Activated T-cell treated with anti-CD3 and anti-CD28 coated beads, Interleukin-2, amount 50 U/mL, for 72 hours (primary cell): ENCODE data around the gene PRSS53. TPM values are rescaled to one million over a fixed set of nuclear protein-coding genes. Genes with fewer than 3 reads are reported as not detected.
"Not testable (repeated sequence)": the region's sequence is repeated elsewhere in the genome, so short reads cannot be mapped to it uniquely, and the experiment has no call there.

ENCODE experiments used
- ATAC-seq, 2 donors: fragments of 150-1000 bp; cut with Tn5 transposase; replicated peaks in 1 of 2; 2 replicates each; pipeline ENCODE4 v1.10.0; 2021; ENCODE audit warnings: moderate library complexity in 2 of 2, mild to moderate bottlenecking in 1 of 2
- DNase-seq, 2 donors: peaks; one replicate each; pipeline ENCODE4 v3.0.0; 2021 to 2022; ENCODE audit warnings: mixed read lengths in 1 of 2
- H3K27ac Mint-ChIP-seq: one replicate; pipeline ENCODE4 v1.8.0; 2022; ENCODE audit warnings: mild to moderate bottlenecking, moderate library complexity, mixed read lengths
- H3K27me3 Mint-ChIP-seq: one replicate; pipeline ENCODE4 v1.8.0; 2022; ENCODE audit warnings: low read depth, mixed read lengths
- H3K36me3 Mint-ChIP-seq, 2 donors: one replicate each; pipeline ENCODE4 v1.8.0; 2022; ENCODE audit warnings: mixed read lengths in 2 of 2, mild to moderate bottlenecking in 1 of 2; ENCODE audit not compliant: insufficient read depth in 2 of 2
- H3K4me1 Mint-ChIP-seq: one replicate; pipeline ENCODE4 v1.8.0; 2022; ENCODE audit warnings: low read depth, mixed read lengths
- H3K4me3 Mint-ChIP-seq, 2 donors: one replicate each; pipeline ENCODE4 v1.8.0; 2022; ENCODE audit warnings: mild to moderate bottlenecking in 2 of 2, mixed read lengths in 2 of 2, moderate library complexity in 2 of 2
- H3K9me3 Mint-ChIP-seq, 2 donors: one replicate each; pipeline ENCODE4 v1.8.0; 2022; ENCODE audit warnings: mixed read lengths in 2 of 2
- total RNA-seq, 2 donors: library from RNA; stranded (reverse); gene quantifications; one replicate each; pipeline ENCODE4 v1.2.3, GENCODE V29; 2022

PRSS53 gene
- total RNA-seq, 2 donors from 2014 or later: 6.2 to 7.7 TPM

DNA sequence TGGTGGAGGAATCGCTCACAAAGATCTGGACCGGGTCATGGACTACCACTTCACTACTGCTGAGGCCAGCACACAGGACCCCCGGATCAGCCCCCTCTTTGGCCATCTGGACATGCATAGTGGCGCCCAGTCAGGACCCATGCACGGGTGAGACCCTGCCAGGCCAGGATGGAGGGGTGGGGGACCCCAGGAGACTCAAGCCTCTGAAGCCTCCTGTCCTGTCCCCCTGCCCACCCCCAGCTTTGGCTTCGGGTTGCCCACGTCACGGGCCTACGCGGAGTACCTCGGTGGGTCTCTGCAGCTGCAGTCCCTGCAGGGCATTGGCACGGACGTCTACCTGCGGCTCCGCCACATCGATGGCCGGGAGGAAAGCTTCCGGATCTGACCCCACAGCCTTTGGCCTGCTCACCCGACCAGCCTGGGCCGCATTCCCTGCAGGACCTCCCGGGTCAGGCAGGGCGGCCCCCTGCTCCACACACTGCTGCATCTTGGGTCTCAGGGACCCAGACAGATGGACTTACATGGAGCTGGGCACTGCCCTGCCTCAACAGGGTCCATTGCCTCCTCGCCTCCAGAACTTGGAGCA lies 23.2 kb upstream of the PRSS53 start:
- H3K4me3 Mint-ChIP-seq: no peak overlapping the region
- DNase-seq (no peak), ATAC-seq (no peak)
- H3K27me3 Mint-ChIP-seq: no peaks in the 10 kb centered on the region
- H3K27ac Mint-ChIP-seq: no peak overlapping the region
- H3K36me3 Mint-ChIP-seq: peaks cover 0 to 1% of the 10 kb centered on the region in 2 donors
- no peaks in the 10 kb centered on the region for H3K9me3 Mint-ChIP-seq
- peaks cover 37% of the 10 kb centered on the region for H3K4me1 Mint-ChIP-seq

DNA sequence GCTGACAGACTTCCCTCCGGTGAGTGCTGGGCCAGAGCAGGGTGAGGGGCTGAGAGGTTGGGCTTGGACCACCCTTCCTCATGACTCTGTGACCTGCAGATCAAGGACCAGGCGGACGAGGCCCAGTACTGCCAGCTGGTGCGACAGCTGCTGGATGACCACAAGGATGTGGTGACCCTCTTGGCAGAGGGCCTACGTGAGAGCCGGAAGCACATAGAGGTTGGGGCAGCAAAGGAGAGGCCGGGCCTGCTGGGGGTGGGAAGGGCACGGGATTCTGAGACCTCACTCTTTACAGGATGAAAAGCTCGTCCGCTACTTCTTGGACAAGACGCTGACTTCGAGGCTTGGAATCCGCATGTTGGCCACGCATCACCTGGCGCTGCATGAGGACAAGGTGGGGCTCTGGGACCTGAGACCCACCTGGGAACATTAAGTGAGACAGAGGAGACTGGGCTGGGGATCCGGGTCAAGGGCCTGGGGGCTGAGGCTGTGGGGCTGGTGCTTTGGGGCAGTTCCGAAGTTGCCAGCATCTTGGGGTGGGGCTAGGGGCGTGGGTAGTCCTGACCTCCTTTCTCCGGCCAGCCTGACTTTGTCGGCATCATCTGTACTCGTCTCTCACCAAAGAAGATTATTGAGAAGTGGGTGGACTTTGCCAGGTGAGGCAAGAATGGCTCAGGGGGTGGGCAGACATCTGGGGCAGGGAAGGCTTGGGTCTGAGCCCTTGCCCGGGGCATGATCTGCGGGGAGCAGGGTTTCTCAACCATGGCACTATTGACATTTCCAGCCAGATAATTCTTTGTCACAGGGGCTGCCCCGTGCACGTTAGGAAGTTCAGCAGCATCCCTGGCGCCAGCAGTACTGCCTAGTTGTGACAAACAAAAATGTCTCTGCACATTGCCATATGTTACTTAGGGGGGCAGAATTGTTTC lies 21.6 kb upstream of the PRSS53 start:
- Mint-ChIP-seq H3K4me1 (peaks cover 42% of the 10 kb centered on the region), H3K27ac (no peak overlapping the region), H3K9me3 (no peaks in the 10 kb centered on the region), H3K36me3 (peaks cover 0 to 1% of the 10 kb centered on the region in 2 donors), H3K4me3 (peak overlapping the region in 1 of 2 donors; percentile 82), H3K27me3 (no peaks in the 10 kb centered on the region)
- DNase-seq: no peak
- ATAC-seq: no peak

DNA sequence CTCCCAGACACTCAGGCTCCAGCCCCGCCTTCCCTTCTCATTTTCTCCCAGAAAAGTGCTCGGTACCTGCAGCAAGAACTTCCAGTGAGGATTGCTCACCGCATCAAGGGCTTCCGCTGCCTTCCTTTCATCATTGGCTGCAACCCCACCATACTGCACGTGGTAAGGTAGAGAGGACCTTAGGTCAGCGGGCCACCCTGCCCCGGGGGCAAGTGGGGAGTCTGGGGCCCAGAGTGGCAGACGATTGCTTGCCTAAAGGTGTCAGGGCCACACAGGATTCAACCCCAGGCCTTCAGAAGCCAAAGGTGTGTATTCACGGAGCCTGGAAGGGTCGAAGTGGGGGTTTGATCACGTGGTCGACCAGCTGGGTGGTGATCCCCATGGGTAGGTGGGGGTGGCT lies 20.9 kb upstream of the PRSS53 start:
- H3K27ac Mint-ChIP-seq: peak overlapping the region; percentile 10
- ATAC-seq (no peak), DNase-seq (no peak)
- peaks cover 38% of the 10 kb centered on the region for H3K4me1 Mint-ChIP-seq
- H3K4me3 Mint-ChIP-seq: peak overlapping the region; percentile 66 to 82
- H3K9me3 Mint-ChIP-seq: no peaks in the 10 kb centered on the region
- H3K27me3 Mint-ChIP-seq: no peaks in the 10 kb centered on the region
- H3K36me3 Mint-ChIP-seq: no peaks in the 10 kb centered on the region

DNA sequence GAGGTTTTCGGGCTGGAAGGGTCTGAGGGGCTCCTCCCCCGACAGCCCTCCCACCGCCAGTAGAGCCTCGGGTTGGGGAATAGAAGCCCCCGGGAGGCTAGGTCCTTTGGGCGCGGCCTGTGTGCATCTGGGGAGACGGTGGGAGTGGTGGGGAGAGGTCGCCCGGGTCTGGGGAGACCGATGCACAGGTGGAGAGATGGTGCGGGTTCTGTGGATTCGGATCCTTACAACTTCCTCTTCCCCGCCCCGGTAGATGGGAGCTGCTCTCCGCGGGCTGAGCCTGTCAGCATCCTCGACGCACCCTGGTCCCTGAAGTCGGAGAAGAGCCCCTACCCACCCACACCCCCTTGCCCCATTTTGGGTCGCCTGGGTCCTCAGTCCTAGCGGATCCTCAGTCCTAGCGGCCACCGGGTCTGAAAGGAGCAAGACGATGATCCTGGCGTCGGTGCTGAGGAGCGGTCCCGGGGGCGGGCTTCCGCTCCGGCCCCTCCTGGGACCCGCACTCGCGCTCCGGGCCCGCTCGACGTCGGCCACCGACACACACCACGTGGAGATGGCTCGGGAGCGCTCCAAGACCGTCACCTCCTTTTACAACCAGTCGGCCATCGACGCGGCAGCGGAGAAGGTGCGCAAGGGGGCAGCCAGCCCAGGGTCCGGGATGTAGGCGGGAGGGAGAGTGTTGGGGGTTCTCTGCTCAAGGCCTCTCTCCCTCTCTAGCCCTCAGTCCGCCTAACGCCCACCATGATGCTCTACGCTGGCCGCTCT lies 20.2 kb upstream of the PRSS53 start:
- ATAC-seq: no peak

DNA sequence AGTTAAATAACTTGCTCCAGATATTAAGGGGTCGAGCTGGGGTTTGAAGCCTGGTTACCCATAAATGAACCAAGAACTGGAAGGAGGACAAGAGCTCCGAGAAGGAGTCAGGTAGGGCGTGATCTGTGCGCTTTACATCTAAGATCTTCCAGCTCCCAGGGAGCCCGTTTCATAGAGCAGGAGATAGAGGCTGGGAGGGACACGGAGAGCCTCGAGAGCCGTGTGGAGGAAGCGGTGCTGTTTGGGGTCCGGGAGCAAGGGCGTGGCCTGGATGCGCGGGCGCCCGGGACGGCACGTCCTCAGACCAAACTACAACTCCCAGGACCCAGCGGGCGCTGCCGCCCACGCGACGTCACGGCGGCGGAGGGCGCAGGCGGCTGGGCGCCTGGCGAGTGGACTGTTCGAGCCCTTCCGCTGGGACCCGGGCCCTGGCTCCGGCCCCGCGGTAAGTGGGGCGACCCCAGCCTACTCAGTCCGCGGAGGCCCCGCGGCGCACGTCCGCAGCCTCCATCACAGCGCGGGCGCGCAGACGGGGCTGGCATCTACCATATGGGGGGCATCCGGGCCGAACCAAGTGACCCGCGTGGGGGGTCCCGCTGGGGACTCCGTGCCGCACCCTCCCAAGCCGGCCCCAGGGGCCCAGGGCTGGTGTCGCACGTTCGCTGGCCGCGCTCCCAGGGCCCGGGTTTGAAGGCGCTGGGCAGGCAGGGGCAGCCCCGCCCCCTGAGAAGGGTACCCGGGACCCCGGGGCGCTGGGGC lies 19.5 kb upstream of the PRSS53 start, which contains the start of gene BCKDK:
BCKDK (plus strand) TSS at position 352 of the 759 bp plus-strand sequence. CDS start 838 bp downstream, outside the sequence.
- Mint-ChIP-seq H3K27me3 (no peaks in the 10 kb centered on the region), H3K27ac (peak within 1 kb of the TSS; percentile 93), H3K9me3 (no peaks in the 10 kb centered on the region), H3K4me3 (peak within 1 kb of the TSS; percentile 94 to 98), H3K36me3 (no peaks in the 10 kb centered on the region), H3K4me1 (peaks cover 27% of the 10 kb centered on the region)
- peak; percentile 85 for ATAC-seq
- DNase-seq: peak; percentile 80 to 85

More for the DNA sequence above, 20.2 kb upstream of the PRSS53 start:
- H3K9me3 Mint-ChIP-seq: no peaks in the 10 kb centered on the region
- H3K36me3 Mint-ChIP-seq: no peaks in the 10 kb centered on the region
- peaks cover 33% of the 10 kb centered on the region for H3K4me1 Mint-ChIP-seq
- peak overlapping the region; percentile 69 to 94 for H3K4me3 Mint-ChIP-seq
- H3K27ac Mint-ChIP-seq: no peak overlapping the region
- no peak for DNase-seq
- no peaks in the 10 kb centered on the region for H3K27me3 Mint-ChIP-seq

DNA sequence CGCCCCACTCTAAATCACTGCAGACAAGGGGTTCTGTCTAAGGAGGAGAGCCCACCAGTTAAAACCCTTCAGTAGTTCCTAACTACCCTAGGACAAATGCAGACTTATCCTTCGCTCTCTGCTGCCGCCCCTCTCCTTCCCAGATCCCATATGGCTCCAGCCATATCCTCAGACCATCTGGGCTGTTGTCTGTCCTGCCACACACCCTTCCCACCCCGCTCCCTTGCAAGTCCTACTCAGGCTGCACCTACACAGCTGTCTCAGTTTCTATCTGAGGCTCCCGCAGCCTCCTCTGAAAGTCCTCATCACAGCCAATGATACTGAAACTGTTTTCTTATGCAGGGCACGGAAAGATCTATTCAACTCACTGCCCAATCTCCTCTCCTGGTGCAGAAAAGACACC lies 18.7 kb upstream of the PRSS53 start:
- H3K36me3 Mint-ChIP-seq: no peaks in the 10 kb centered on the region
- no peaks in the 10 kb centered on the region for H3K27me3 Mint-ChIP-seq
- peak overlapping the region; percentile 93 for H3K27ac Mint-ChIP-seq
- no peaks in the 10 kb centered on the region for H3K9me3 Mint-ChIP-seq
- peak; percentile 51 to 63 for DNase-seq
- H3K4me1 Mint-ChIP-seq: peaks cover 27% of the 10 kb centered on the region
- H3K4me3 Mint-ChIP-seq: peak overlapping the region; percentile 94 to 98
- ATAC-seq: peak; percentile 76 to 78

DNA sequence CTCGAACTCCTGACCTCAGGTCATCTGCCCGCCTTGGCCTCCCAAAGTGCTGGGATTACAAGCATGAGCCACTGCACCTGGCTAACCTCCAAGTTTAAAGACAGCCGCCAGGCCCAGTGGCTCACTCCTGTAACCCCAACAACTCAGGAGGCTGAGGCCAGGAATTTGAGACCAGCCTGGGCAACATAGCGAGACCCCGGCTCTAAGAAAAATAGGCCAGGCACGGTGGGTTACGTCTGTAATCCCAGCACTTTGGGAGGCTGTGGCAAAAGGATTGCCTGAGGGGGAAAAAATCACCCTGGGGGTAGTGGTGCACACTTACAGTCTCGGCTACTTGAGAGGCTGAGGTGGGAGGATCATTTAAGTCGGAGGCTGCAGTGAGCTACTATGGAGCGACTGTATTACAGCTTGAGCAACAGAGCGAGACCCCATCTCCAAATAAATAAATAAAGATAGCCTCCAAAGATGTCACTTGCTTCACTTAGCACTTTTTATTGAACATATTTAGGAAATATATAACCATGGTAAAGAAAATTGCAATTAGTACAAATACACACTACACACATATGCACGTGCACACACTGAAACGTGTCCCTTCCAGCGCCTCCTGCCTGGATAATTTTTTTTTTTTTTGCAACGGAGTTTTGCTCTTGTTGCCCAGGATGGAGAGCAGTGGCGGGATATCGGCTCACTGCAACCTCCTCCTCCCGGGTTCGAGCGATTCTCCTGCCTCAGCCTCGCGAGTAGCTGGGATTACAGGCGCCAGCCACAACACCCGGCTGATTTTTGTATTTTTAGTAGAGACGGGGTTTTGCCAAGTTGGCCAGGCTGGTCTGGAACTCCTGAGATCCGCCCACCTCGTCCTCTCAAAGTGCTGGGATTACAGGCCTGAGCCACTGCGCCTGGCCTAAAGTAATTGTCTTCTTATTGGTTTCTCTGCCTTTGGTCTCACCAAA lies 18.0 kb upstream of the PRSS53 start:
- Mint-ChIP-seq H3K36me3 (no peaks in the 10 kb centered on the region), H3K4me1 (peaks cover 27% of the 10 kb centered on the region), H3K4me3 (peak overlapping the region; percentile 94 to 98), H3K27me3 (no peaks in the 10 kb centered on the region), H3K9me3 (no peaks in the 10 kb centered on the region), H3K27ac (no peak overlapping the region)
- ATAC-seq (no peak), DNase-seq (no peak)

DNA sequence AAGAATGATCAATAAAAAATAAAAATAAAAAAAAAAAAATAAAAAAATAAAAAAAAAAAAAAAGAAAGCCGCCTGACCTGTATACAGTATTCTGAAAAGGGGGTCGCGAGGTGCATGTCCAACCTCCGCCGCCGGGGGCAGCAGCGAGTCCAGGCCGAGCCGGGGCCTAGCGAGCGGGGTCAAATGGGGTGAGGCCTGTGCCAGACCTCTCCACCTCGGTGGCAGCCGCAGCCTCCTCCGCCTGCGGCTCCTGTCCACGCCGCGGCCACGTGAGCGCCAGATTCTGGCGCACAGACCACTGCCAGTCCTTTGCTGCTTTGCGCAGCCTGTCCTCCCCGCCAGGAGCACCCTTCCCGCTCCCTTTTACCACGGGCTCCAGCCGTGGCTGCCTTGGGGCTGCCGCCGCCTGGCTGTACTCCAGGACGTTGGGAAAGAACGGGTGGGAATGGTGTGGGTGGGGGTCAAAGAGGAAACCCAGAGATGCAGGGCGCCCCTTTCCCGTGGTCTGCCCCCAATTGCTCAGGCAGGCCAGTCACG lies 17.0 kb upstream of the PRSS53 start:
- ATAC-seq: peak; percentile 58 to 61
- Mint-ChIP-seq H3K36me3 (no peaks in the 10 kb centered on the region), H3K4me1 (peaks cover 27% of the 10 kb centered on the region)

DNA sequence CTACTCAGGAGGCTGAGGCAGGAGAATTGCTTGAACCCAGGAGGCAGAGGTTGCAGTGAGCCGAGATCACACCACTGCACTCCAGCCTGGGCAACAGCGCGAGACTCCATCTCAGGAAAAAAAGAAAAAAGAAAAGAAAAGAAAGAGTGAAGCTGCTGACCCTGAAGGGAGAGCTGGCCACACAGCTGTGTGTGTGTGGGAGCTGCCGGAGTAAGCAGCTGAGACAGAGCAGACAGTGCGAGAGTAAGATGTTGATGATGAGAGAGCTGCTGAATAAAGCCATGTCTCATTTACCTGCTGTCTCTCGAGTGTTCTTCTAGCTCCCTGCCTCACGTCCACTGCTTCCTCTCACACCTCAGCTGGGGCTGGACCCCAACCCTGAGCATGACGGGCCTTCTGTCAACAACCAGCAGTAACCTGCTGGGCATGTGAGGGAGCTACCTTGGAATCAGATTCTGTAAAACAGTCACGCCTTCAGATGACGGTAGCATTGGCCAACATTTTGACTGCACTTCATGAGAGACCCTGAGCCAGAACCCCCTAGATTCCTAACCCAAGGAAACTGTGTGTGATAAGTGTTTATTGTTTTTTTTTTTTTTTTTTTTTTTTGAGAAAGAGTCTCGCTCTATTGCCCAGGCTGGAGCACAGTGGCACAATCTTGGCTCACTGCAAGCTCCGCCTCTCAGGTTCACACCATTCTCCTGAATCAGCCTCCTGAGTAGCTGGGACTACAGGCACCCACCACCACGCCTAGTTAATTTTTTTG lies 12.3 kb upstream of the PRSS53 start:
- not testable (repeated sequence) for H3K36me3 Mint-ChIP-seq, H3K4me3 Mint-ChIP-seq

More for the DNA sequence above, 17.0 kb upstream of the PRSS53 start:
- no peaks in the 10 kb centered on the region for H3K27me3 Mint-ChIP-seq
- H3K27ac Mint-ChIP-seq: no peak overlapping the region
- peak; percentile 88 to 92 for DNase-seq
- peak overlapping the region; percentile 43 to 62 for H3K4me3 Mint-ChIP-seq
- H3K9me3 Mint-ChIP-seq: no peaks in the 10 kb centered on the region

DNA sequence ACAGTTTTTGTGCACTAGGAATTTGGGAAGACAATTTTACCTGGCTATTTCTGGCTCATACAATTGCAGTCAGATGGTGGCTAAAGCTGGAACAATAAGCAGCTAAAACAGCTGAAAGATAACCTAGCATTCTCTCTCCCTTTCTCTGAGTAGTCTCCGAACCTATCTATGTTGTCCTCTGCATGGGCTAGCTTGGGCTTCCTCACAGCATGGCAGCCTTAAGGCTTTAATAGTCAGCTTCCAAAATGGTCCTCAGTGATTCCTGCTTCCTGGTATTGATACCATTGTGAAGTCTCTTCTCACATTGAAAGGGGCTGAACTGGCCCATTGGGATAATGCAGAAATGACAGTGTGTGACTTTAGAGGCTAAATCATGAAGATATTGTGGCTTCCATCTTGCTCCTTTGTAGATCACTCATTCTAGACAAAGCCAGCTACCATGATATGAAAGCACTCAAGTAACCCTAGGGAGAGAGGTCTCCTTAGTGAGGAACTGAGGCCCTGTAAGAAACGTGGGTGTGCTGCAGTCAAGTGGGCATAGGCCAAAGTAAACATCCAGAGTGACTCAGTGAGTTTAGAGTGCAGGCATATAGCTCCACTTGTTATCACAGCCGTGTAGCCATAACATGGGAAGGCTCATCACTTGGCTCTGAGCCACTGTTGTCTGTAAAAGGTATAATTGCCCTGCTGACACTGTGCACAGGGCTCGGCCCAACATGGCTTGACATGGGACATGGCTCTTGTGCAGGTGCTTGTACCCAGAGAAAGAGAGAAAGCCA lies 11.3 kb upstream of the PRSS53 start:
- Mint-ChIP-seq H3K9me3 (no peaks in the 10 kb centered on the region), H3K27ac (no peak overlapping the region)
- no peak for ATAC-seq

More for the DNA sequence above, 12.3 kb upstream of the PRSS53 start:
- not testable (repeated sequence) for H3K27me3 Mint-ChIP-seq, H3K27ac Mint-ChIP-seq, H3K9me3 Mint-ChIP-seq, ATAC-seq, DNase-seq
- H3K4me1 Mint-ChIP-seq: peaks cover 11% of the 10 kb centered on the region

More for the DNA sequence above, 11.3 kb upstream of the PRSS53 start:
- no peak overlapping the region for H3K4me3 Mint-ChIP-seq
- H3K27me3 Mint-ChIP-seq: no peaks in the 10 kb centered on the region
- H3K36me3 Mint-ChIP-seq: no peaks in the 10 kb centered on the region
- peaks cover 15% of the 10 kb centered on the region for H3K4me1 Mint-ChIP-seq
- DNase-seq: no peak
